ENCODE data around the gene ZNF792.
"Not testable (repeated sequence)": the region's sequence is repeated elsewhere in the genome, so short reads cannot be mapped to it uniquely, and the experiment has no call there.

The ZNF792 gene

DNA sequence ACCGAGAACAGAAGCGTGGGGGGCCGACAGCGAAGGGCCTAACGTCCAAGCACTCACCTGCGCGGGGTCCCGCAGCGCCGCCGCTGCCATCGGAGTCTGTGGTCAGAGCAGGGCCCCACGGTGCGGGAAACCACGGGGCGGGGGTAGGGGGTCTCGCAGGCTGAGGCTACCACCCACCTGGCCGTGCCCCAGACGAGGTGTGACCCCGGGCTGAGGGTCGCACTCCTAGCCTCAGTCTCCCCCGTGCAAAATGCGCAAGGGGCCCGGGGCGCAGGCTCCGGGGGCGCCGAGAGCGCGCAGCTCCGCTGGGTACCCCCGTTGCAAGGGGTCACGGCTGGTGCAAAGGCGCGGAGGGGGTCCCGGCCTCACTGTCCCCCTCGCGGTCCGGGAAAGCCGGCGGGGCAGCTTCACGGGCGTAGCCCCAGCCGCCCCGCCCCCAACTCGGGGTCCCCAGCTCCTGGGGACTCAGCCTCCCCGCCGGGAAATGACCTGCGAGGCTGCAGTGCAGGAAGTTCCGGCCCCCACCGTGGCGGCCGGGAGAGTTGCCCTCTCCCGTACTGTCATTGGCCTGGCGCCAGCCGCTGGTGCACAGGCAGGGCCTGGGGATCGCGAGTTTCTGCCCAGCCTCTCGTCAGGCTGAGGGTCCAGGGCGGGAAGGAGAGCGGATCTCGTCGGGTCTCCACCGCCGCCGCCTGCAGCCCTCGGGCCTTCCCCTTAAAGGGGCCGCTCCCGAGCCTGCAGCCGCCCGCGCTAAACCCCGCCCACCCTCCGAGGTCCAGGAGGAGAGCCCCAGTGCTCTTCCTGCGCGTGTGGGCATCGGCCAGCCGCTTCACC lies at the start of gene ZNF792:
ZNF792 (minus strand) TSS at position 657 of the 834 bp plus-strand sequence; CDS start at position 90, 567 bp downstream.
- Mint-ChIP-seq H3K27ac (peak within 1 kb of the TSS; percentile 86), H3K27me3 (no peaks in the 10 kb centered on the region), H3K36me3 (ENCODE audit: low read depth) (peaks cover 44% of the 10 kb centered on the region), H3K9me3 (peaks cover 45% of the 10 kb centered on the region), H3K4me1 (ENCODE audit: low read depth) (peaks cover 18% of the 10 kb centered on the region), H3K4me3 (peak within 1 kb of the TSS; percentile 85)

DNA sequence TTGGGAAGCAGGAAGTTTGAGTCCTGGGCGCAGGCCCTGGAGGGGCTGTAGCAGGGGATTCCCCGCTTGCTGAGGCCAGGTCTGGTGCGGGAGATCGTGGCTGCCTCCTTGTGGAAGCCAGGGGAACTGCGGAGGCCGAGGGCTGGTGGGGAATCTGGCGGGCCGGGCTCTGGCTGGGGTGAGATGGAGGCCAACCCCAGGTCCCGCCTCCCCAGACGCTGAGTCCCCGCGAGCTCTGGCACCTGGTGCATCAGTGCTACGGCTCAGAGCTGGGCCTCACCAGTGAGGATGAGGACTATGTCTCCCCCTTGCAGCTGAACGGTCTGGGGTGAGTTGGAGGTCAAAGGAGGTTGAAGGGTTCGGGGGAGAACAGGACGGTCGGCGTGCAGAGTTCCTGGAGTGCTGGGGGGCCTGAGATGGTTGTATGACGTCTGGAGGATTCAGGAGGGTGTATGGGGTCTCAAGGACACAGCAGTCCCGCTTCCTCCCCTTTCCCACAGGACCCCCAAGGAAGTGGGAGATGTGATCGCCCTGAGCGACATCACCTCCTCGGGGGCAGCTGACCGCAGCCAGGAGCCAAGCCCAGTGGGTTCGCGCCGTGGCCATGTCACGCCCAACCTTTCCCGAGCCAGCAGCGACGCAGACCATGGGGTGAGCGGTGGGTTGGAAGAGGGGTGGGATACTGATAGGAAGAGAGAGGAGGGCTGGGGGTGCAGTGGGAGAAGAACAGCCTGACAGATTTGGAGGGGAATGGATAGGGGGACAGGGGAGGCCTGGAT lies 49.2 kb upstream of the ZNF792 start:
- H3K36me3 Mint-ChIP-seq (ENCODE audit: low read depth): peaks cover 72% of the 10 kb centered on the region
- H3K9me3 Mint-ChIP-seq: no peaks in the 10 kb centered on the region
- H3K27me3 Mint-ChIP-seq: no peaks in the 10 kb centered on the region
- peak overlapping the region; percentile 48 for H3K4me3 Mint-ChIP-seq
- peaks cover 57% of the 10 kb centered on the region for H3K4me1 Mint-ChIP-seq (ENCODE audit: low read depth)
- H3K27ac Mint-ChIP-seq: peak overlapping the region; percentile 34

- Mint-ChIP-seq H3K36me3 (ENCODE audit: low read depth) (peaks cover 63% of the 10 kb centered on the region), H3K27ac (peak overlapping the region; percentile 67), H3K4me3 (peak overlapping the region; percentile 11), H3K27me3 (no peaks in the 10 kb centered on the region), H3K9me3 (no peaks in the 10 kb centered on the region), H3K4me1 (ENCODE audit: low read depth) (peaks cover 59% of the 10 kb centered on the region)
Observed at GRCh38 chr19:35011737-35012682, 48.0 kb upstream of the ZNF792 start.

GRCh38 chr19:35011091-35011689 lies 47.2 kb upstream of the ZNF792 start:
- H3K27ac Mint-ChIP-seq: peak overlapping the region; percentile 81
- H3K27me3 Mint-ChIP-seq: no peaks in the 10 kb centered on the region
- peaks cover 66% of the 10 kb centered on the region for H3K4me1 Mint-ChIP-seq (ENCODE audit: low read depth)
- H3K4me3 Mint-ChIP-seq: no peak overlapping the region
- no peaks in the 10 kb centered on the region for H3K9me3 Mint-ChIP-seq
- peaks cover 68% of the 10 kb centered on the region for H3K36me3 Mint-ChIP-seq (ENCODE audit: low read depth)

- H3K27me3 Mint-ChIP-seq: no peaks in the 10 kb centered on the region
- no peaks in the 10 kb centered on the region for H3K9me3 Mint-ChIP-seq
- peaks cover 62% of the 10 kb centered on the region for H3K4me1 Mint-ChIP-seq (ENCODE audit: low read depth)
- peak overlapping the region; percentile 40 for H3K27ac Mint-ChIP-seq
- peaks cover 66% of the 10 kb centered on the region for H3K36me3 Mint-ChIP-seq (ENCODE audit: low read depth)
- H3K4me3 Mint-ChIP-seq: no peak overlapping the region
Observed at GRCh38 chr19:35009424-35010415, 45.7 kb upstream of the ZNF792 start.

DNA sequence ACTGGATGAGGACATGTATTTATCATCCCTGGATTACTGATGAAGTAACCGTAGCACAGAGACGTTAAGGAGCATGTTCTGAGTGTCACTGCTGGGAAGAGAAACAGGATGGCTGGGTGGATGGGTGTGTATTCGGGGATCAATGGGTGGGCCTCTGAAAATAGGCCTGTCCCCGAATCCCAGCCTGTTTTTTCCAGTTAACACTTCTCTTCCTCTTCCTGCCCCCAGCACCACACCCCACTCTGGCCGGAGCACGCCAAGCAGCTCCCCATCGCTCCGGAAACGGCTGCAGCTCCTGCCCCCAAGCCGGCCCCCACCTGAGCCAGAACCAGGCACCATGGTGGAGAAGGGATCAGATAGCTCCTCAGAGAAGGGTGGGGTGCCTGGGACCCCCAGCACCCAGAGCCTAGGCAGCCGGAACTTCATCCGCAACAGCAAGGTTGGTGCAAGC lies 44.9 kb upstream of the ZNF792 start:
- H3K9me3 Mint-ChIP-seq: no peaks in the 10 kb centered on the region
- no peaks in the 10 kb centered on the region for H3K27me3 Mint-ChIP-seq
- H3K4me1 Mint-ChIP-seq (ENCODE audit: low read depth): peaks cover 62% of the 10 kb centered on the region
- peak overlapping the region; percentile 40 for H3K27ac Mint-ChIP-seq
- no peak overlapping the region for H3K4me3 Mint-ChIP-seq
- H3K36me3 Mint-ChIP-seq (ENCODE audit: low read depth): peaks cover 63% of the 10 kb centered on the region

DNA sequence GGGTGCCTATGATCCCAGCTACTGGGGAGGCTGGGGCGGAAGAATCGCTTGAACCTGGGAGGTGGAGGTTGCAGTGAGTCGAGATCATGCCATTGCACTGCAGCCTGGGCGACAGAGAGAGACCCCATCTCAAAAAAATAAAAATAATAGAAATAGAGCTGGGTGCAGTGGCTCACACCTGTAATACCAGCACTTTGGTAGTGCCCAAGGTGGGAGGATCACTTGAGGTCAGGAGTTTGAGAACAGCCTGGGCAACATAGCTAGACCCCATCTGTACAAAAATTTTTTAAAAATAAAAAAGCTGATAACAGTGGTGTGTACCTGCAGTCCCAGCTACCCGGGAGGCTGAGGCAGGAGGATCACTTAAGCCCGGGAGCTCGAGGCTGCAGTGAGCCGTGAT lies 43.4 kb upstream of the ZNF792 start:
- Mint-ChIP-seq H3K4me1 (ENCODE audit: low read depth) (peaks cover 62% of the 10 kb centered on the region), H3K36me3 (ENCODE audit: low read depth) (peaks cover 60% of the 10 kb centered on the region)
- not testable (repeated sequence) for H3K4me3 Mint-ChIP-seq, H3K27ac Mint-ChIP-seq, H3K9me3 Mint-ChIP-seq, H3K27me3 Mint-ChIP-seq

GRCh38 chr19:35006999-35007365 lies 43.0 kb upstream of the ZNF792 start:
- H3K27me3 Mint-ChIP-seq: no peaks in the 10 kb centered on the region
- peak overlapping the region; percentile 2 for H3K27ac Mint-ChIP-seq
- peaks cover 61% of the 10 kb centered on the region for H3K36me3 Mint-ChIP-seq (ENCODE audit: low read depth)
- H3K4me3 Mint-ChIP-seq: no peak overlapping the region
- peaks cover 62% of the 10 kb centered on the region for H3K4me1 Mint-ChIP-seq (ENCODE audit: low read depth)
- no peaks in the 10 kb centered on the region for H3K9me3 Mint-ChIP-seq

DNA sequence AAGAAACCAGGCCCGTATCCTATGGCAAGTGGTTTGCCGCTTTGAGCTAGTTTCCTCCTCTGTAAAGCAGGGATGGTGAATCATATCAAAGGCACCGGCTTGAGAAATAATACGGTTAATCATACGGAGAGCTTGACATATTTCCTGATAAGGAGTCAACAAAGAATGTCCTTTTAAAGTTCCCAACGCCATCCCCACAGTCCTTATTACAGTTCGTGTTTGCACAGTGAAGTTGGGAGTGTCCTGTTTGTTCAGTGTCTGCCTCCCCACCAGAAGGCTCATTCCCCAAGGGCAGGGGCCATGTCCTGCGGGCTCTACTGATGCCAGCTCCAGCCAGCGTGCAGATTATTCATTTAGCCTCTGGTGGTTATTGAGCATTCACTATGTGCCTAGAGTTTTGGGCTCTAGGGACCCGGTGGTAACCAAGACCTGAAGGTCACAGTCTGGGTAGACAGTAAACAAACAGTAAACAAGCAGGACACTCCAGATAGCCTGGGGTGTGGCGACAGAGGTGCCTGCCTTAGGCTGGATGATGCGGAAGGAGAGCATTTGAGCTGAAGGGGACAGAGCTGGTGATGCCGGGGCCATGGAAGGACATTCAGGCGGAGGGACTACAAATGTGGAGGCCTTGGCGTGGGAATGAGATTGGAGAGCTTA lies 42.4 kb upstream of the ZNF792 start:
- H3K36me3 Mint-ChIP-seq (ENCODE audit: low read depth): peaks cover 63% of the 10 kb centered on the region
- peaks cover 60% of the 10 kb centered on the region for H3K4me1 Mint-ChIP-seq (ENCODE audit: low read depth)
- no peaks in the 10 kb centered on the region for H3K27me3 Mint-ChIP-seq
- no peaks in the 10 kb centered on the region for H3K9me3 Mint-ChIP-seq
- H3K4me3 Mint-ChIP-seq: no peak overlapping the region
- peak overlapping the region; percentile 2 for H3K27ac Mint-ChIP-seq

DNA sequence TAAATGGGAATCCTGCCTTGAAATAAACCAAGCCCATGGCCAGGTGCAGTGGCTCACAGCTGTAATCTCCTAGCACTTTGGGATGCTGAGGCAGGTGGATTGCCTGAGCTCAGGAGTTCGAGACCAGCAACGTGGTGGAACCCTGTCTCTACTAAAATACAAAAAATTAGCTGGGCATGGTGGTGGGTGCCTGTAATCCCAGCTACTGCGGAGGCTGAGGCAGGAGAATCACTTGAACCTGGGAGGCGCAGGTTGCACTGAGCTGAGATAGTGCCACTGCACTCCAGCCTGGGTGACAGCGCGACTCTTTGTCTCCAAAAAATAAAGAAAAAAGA lies 41.9 kb upstream of the ZNF792 start:
- H3K4me3 Mint-ChIP-seq, H3K27me3 Mint-ChIP-seq, H3K9me3 Mint-ChIP-seq: not testable (repeated sequence)
- peaks cover 59% of the 10 kb centered on the region for H3K4me1 Mint-ChIP-seq (ENCODE audit: low read depth)
- peaks cover 64% of the 10 kb centered on the region for H3K36me3 Mint-ChIP-seq (ENCODE audit: low read depth)
- H3K27ac Mint-ChIP-seq: peak overlapping the region; percentile 23

DNA sequence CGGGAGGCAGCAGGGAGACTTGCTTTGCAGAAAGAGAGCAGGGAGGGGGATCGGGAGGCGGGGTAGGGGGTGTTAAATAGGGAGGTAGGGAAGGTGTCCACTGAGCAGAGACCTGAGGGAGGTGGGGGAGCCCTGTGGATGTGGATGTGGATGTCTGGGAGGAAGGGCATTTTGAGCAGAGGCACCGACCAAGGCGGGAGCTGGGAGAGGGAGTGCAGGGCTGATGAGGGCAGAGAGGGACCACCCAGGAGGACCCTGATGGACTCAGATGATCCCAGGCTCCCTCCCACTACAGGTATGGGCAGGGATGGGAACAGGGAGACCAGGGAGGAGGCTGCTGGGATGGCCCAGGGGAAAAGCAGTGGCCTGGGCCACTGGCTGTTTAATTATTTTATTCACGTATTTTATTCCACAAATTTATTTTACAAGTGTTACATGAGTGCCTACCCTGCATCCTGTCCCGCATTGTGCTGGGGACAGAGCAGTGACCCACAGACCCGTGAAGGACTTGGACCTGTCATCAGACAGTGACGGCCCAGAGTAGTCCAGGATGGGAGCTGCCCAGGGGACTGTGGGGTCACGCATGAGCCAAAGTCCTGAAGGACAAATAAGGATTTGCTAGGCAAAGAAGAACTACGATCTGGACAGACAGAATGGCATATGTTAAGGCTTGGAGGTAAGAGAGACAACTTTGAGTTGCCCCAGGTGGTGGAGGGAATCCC lies 41.4 kb upstream of the ZNF792 start:
- Mint-ChIP-seq H3K27ac (peak overlapping the region; percentile 23), H3K27me3 (no peaks in the 10 kb centered on the region), H3K36me3 (ENCODE audit: low read depth) (peaks cover 62% of the 10 kb centered on the region), H3K4me3 (no peak overlapping the region), H3K9me3 (no peaks in the 10 kb centered on the region), H3K4me1 (ENCODE audit: low read depth) (peaks cover 55% of the 10 kb centered on the region)

DNA sequence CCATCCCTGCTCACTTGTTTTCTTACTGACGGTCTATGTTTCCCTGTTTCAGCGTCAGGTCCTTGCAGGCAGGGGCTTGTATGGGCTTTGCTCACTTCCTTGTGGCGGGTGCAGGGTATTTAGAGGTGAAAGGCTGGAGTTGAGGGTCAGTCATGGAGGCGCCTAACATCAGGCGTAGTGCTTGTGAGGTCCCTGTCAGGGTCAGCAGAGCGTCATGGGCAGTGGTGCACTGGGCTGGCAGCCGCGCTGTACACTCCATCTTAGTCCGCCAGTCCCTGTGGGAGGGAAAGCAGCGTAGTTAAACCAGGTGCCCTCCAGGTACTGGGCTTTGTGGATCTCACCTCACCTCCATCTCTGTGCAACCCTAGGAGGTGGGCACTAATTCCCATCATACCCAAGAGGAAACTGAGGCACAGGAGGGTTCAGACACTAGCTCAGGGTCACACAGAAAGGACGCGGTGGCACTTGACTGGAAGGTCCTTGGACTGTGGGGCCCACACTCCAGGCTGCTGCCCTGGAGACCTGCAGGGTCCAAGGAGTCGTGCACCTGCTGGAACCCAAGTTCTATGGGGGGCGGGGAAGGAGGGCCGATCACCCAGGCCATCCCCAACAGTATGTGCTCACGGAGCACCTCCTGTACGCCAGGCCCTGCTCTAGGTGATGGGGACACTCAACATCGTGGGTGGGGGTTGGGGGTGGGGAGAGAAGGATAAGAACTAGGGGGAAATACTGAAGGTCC lies 40.7 kb upstream of the ZNF792 start:
- H3K4me3 Mint-ChIP-seq: no peak overlapping the region
- H3K27me3 Mint-ChIP-seq: no peaks in the 10 kb centered on the region
- no peaks in the 10 kb centered on the region for H3K9me3 Mint-ChIP-seq
- H3K4me1 Mint-ChIP-seq (ENCODE audit: low read depth): peaks cover 52% of the 10 kb centered on the region
- H3K27ac Mint-ChIP-seq: peak overlapping the region; percentile 99
- peaks cover 58% of the 10 kb centered on the region for H3K36me3 Mint-ChIP-seq (ENCODE audit: low read depth)
